Choroid plexus epithelial cell (primary cell): ENCODE results near the gene ZNF446.
"Not testable (repeated sequence)": the region's sequence is repeated elsewhere in the genome, so short reads cannot be mapped to it uniquely, and the experiment has no call there.

Source experiments
- DNase-seq: peaks from one replicate; pipeline ENCODE4 v3.0.0-alpha.2; 2010; ENCODE audit warnings: low read depth
- H3K4me3 ChIP-seq: 2 replicates; pipeline ENCODE4 v1.5.1; 2011; ENCODE audit warnings: low read depth, mild to moderate bottlenecking, control low read depth, low read length, moderate library complexity
- CTCF ChIP-seq: conservative IDR thresholded peaks from 2 replicates; pipeline ENCODE4 v1.5.1; 2011; ENCODE audit warnings: low read depth, mild to moderate bottlenecking, control low read depth, inconsistent platforms, low read length, moderate library complexity

The ZNF446 gene

GRCh38 chr19:58466089-58466759 is 9.9 kb upstream of the ZNF446 start:
- H3K4me3 ChIP-seq, result peak overlapping the region; percentile 91
- no peak for TF ChIP-seq CTCF
- DNase-seq, result no peak

GRCh38 chr19:58466760-58467589 is 9.2 kb upstream of the ZNF446 start, which contains the start of gene ZNF324:
ZNF324 (plus strand) TSS chr19:58467080; CDS start chr19:58469186, 2,106 bp downstream.
- TF ChIP-seq CTCF, result peak; percentile 6
- DNase-seq, result peak; percentile 96
- peak within 1 kb of the TSS; percentile 91 for H3K4me3 ChIP-seq

- peak; percentile 39 for DNase-seq
- TF ChIP-seq CTCF, result peak; percentile 2
- peak overlapping the region; percentile 33 for H3K4me3 ChIP-seq
Observed at GRCh38 chr19:58468216-58468839, 7.8 kb upstream of the ZNF446 start.

GRCh38 chr19:58469241-58470013 is 6.7 kb upstream of the ZNF446 start:
- no peak for DNase-seq
- TF ChIP-seq CTCF, result no peak
- H3K4me3 ChIP-seq, result no peak overlapping the region

GRCh38 chr19:58470837-58471543 is 5.2 kb upstream of the ZNF446 start:
- not testable (repeated sequence) for H3K4me3 ChIP-seq

GRCh38 chr19:58471736-58472135 is 4.4 kb upstream of the ZNF446 start:
- no peak for TF ChIP-seq CTCF
- no peak for DNase-seq
- H3K4me3 ChIP-seq, result no peak overlapping the region

More at GRCh38 chr19:58470837-58471543, 5.2 kb upstream of the ZNF446 start:
- DNase-seq, result not testable (repeated sequence)
